DLD1 (cell line): Measurements from ENCODE around the gene R3HDM4.

Source experiments
- in situ Hi-C: cut with HindIII; loops from 2 replicates; pipeline ENCODE4 v1.10.0; 2017; ENCODE audit warnings: low sequenced_read_pairs

The R3HDM4 gene

GRCh38 chr19:917323-918151 lies 4.5 kb upstream of the R3HDM4 start, which contains the start of gene KISS1R:
Gene KISS1R, plus strand, starts transcription at chr19:917333. Its CDS starts 170 bp downstream, at chr19:917503.
- in situ Hi-C loops: no loop called here

- in situ Hi-C loops: no loop called here
These were observed 3.8 kb upstream of the R3HDM4 start for GRCh38 chr19:916645-917322.

GRCh38 chr19:912181-913079 lies 589 bp downstream of the R3HDM4 start:
- in situ Hi-C loops: no loop called here

- in situ Hi-C loops: no loop called here
These were observed 1.6 kb downstream of the R3HDM4 start for GRCh38 chr19:911197-912033.

GRCh38 chr19:907183-907853 lies 5.7 kb downstream of the R3HDM4 start:
- in situ Hi-C loops: no loop called here

- in situ Hi-C loops: no loop called here
These were observed 6.5 kb downstream of the R3HDM4 start for GRCh38 chr19:906480-906879.

GRCh38 chr19:904545-904944 lies 8.5 kb downstream of the R3HDM4 start:
- in situ Hi-C loops: no loop called here

GRCh38 chr19:903266-903797 lies 9.7 kb downstream of the R3HDM4 start:
- in situ Hi-C loops: no loop called here

GRCh38 chr19:902446-903226 lies 10.4 kb downstream of the R3HDM4 start:
- in situ Hi-C loops: no loop called here

GRCh38 chr19:902093-902370 lies 11.0 kb downstream of the R3HDM4 start:
- in situ Hi-C loops: no loop called here

- in situ Hi-C loops: no loop called here
These were observed 11.6 kb downstream of the R3HDM4 start for GRCh38 chr19:901216-902092.

GRCh38 chr19:900302-901111 lies 12.5 kb downstream of the R3HDM4 start:
- in situ Hi-C loops: no loop called here

GRCh38 chr19:900043-900301 lies 13.0 kb downstream of the R3HDM4 start:
- in situ Hi-C loops: no loop called here

GRCh38 chr19:899336-900042 lies 13.5 kb downstream of the R3HDM4 start:
- in situ Hi-C loops: no loop called here

GRCh38 chr19:898663-899062 lies 14.4 kb downstream of the R3HDM4 start:
- in situ Hi-C loops: no loop called here

- in situ Hi-C loops: no loop called here
These were observed 15.5 kb downstream of the R3HDM4 start for GRCh38 chr19:897442-898039.
